Endothelial cell of umbilical vein (primary cell): Measurements from ENCODE around the gene NEURL2.

Experiments
- CTCF ChIP-seq, 2 donors: IDR thresholded peaks; 1 replicate in 1 of 2; 2 replicates in 1 of 2; pipeline ENCODE4 v1.5.1; 2011; ENCODE audit warnings: low read length in 2 of 2, mild to moderate bottlenecking in 2 of 2, moderate library complexity in 2 of 2, control low read depth in 1 of 2, inconsistent platforms in 1 of 2, low read depth in 1 of 2; ENCODE audit not compliant: insufficient read depth in 1 of 2; ENCODE audit errors: extremely low read depth in 1 of 2
- EZH2 ChIP-seq: IDR thresholded peaks from 2 replicates; pipeline ENCODE4 v1.6.1; 2012; ENCODE audit warnings: borderline replicate concordance, low read depth, mild to moderate bottlenecking, moderate library complexity, low read length, inconsistent platforms; ENCODE audit not compliant: severe bottlenecking
- JUN ChIP-seq: IDR thresholded peaks from 2 replicates; pipeline ENCODE4 v1.6.1; 2011; ENCODE audit warnings: borderline replicate concordance, low read depth; ENCODE audit not compliant: insufficient read length, insufficient read depth
- POLR2A ChIP-seq: IDR thresholded peaks from 2 replicates; pipeline ENCODE4 v1.6.1; 2012; ENCODE audit warnings: low read depth, mild to moderate bottlenecking, control low read depth, low read length
- POLR2AphosphoS5 ChIP-seq: IDR thresholded peaks from 2 replicates; pipeline ENCODE4 v1.6.1; 2012; ENCODE audit warnings: low read depth, mild to moderate bottlenecking, control low read depth, low read length, moderate library complexity; ENCODE audit not compliant: insufficient read depth

- TF ChIP-seq CTCF (IDR thresholded peaks at IDR 0.05; ENCODE audit: extremely low read depth in 1 of 2, insufficient read depth in 1 of 2, low read depth in 1 of 2, low read length in 2 of 2) (no peak), EZH2 (no peak), POLR2A (no peak), JUN (no peak), POLR2AphosphoS5 (no peak)
Observed at GRCh38 chr20:45902199-45902701, 11.2 kb upstream of the NEURL2 start.
